Neural cell (in vitro differentiated cells): ENCODE results near the gene FUT8. TPM values are rescaled to one million over a fixed set of nuclear protein-coding genes. Genes with fewer than 3 reads are reported as not detected.

Experiments
- H2AFZ ChIP-seq: fragments of 200-600, 300-800 bp; sonication (generic), shearing (Covaris generic); 2 replicates; pipeline ENCODE4 v1.6.0; 2014; ENCODE audit warnings: low read depth, mild to moderate bottlenecking, antibody characterized with exemption, low read length, moderate library complexity
- H3F3A ChIP-seq: fragments of 200-600 bp; shearing (Covaris generic); 2 replicates; pipeline ENCODE4 v1.6.1; 2016; ENCODE audit warnings: mild to moderate bottlenecking, moderate library complexity, mixed read lengths, antibody characterized with exemption, low read length; ENCODE audit not compliant: insufficient read depth, poor library complexity, severe bottlenecking
- H3K27ac ChIP-seq: fragments of 200-600, 300-800 bp; sonication (generic), shearing (Covaris generic); 2 replicates; pipeline ENCODE4 v1.5.1; 2014; ENCODE audit warnings: mild to moderate bottlenecking, low read length, moderate library complexity
- H3K27me3 ChIP-seq: fragments of 300-800, 200-600 bp; sonication (generic), shearing (Covaris generic); 2 replicates; pipeline ENCODE4 v1.6.0; 2014; ENCODE audit warnings: mild to moderate bottlenecking, low read depth, low read length, moderate library complexity; ENCODE audit not compliant: insufficient read depth
- H3K36me3 ChIP-seq: fragments of 300-800, 200-600 bp; sonication (generic), shearing (Covaris generic); 2 replicates; pipeline ENCODE4 v1.5.1; 2014; ENCODE audit warnings: mild to moderate bottlenecking, antibody characterized with exemption, low read length, moderate library complexity; ENCODE audit not compliant: insufficient read depth
- H3K4me2 ChIP-seq: fragments of 300-800, 200-600 bp; sonication (generic), shearing (Covaris generic); 2 replicates; pipeline ENCODE4 v1.6.0; 2014; ENCODE audit warnings: mild to moderate bottlenecking, low read length
- H3K4me3 ChIP-seq: fragments of 300-800, 200-600 bp; sonication (generic), shearing (Covaris generic); 2 replicates; pipeline ENCODE4 v1.5.1; 2014; ENCODE audit warnings: mild to moderate bottlenecking, low read length, moderate library complexity
- H3K79me2 ChIP-seq: fragments of 200-600 bp; shearing (Covaris generic); replicated peaks from 2 replicates; pipeline ENCODE4 v1.6.0; 2014; ENCODE audit warnings: mild to moderate bottlenecking, low read length, moderate library complexity; ENCODE audit not compliant: insufficient read depth
- H3K9ac ChIP-seq: fragments of 300-800, 200-600 bp; sonication (generic), shearing (Covaris generic); 2 replicates; pipeline ENCODE4 v1.6.1; 2016; ENCODE audit warnings: mild to moderate bottlenecking, low read length, mixed read lengths
- H3K9me2 ChIP-seq: fragments of 200-600 bp; shearing (Covaris generic); 2 replicates; pipeline ENCODE4 v1.6.1; 2016; ENCODE audit warnings: mild to moderate bottlenecking, low read length, mixed read lengths; ENCODE audit not compliant: insufficient read depth
- H3K9me3 ChIP-seq: fragments of 200-600, 300-800 bp; sonication (generic), shearing (Covaris generic); 2 replicates; pipeline ENCODE4 v1.6.1; 2016; ENCODE audit warnings: mild to moderate bottlenecking, mixed run types, low read length, moderate library complexity, mixed read lengths
- H4K20me1 ChIP-seq: fragments of 200-600 bp; shearing (Covaris generic); 2 replicates; pipeline ENCODE4 v1.6.1; 2016; ENCODE audit warnings: mild to moderate bottlenecking, mixed run types; ENCODE audit not compliant: insufficient read depth
- CTCF ChIP-seq: fragments of 450-650 bp; IDR thresholded peaks from 2 replicates; pipeline ENCODE4 v1.5.1; 2014; ENCODE audit warnings: antibody characterized with exemption, mild to moderate bottlenecking, moderate library complexity; ENCODE audit not compliant: poor library complexity, severe bottlenecking
- EP300 ChIP-seq: fragments of 450-650 bp; conservative IDR thresholded peaks from 2 replicates; pipeline ENCODE4 v1.6.1; 2014; ENCODE audit warnings: antibody characterized with exemption, mild to moderate bottlenecking, moderate library complexity; ENCODE audit not compliant: poor library complexity, severe bottlenecking
- EZH2 ChIP-seq: fragments of 200-600, 300-800 bp; shearing (Covaris generic), sonication (generic); IDR thresholded peaks from 2 replicates; pipeline ENCODE4 v1.6.1; 2014; ENCODE audit warnings: antibody characterized with exemption, low read length, borderline replicate concordance, mild to moderate bottlenecking; ENCODE audit not compliant: insufficient read depth, poor library complexity, severe bottlenecking
- MXI1 ChIP-seq: fragments of 450-650 bp; conservative IDR thresholded peaks from 2 replicates; pipeline ENCODE4 v1.6.1; 2014; ENCODE audit warnings: antibody characterized with exemption, mild to moderate bottlenecking; ENCODE audit not compliant: poor library complexity, severe bottlenecking
- POLR2AphosphoS5 ChIP-seq: IDR thresholded peaks from 2 replicates; pipeline ENCODE4 v1.6.1; 2012
- RAD21 ChIP-seq: fragments of 450-650 bp; conservative IDR thresholded peaks from 2 replicates; pipeline ENCODE4 v1.6.1; 2014; ENCODE audit warnings: antibody characterized with exemption, mild to moderate bottlenecking, moderate library complexity
- REST ChIP-seq: IDR thresholded peaks from 2 replicates; pipeline ENCODE4 v1.6.1; 2012; ENCODE audit warnings: borderline replicate concordance
- SMC3 ChIP-seq: fragments of 450-650 bp; conservative IDR thresholded peaks from 2 replicates; pipeline ENCODE4 v1.6.1; 2014; ENCODE audit warnings: antibody characterized with exemption, mild to moderate bottlenecking, moderate library complexity; ENCODE audit not compliant: poor library complexity
- TAF1 ChIP-seq: IDR thresholded peaks from 2 replicates; pipeline ENCODE4 v1.6.1; 2012; ENCODE audit warnings: low read depth
- polyA plus RNA-seq: library from polyadenylated mRNA; depleted of rRNA; stranded (reverse); fragments of >200 nt; gene quantifications from 2 replicates; pipeline ENCODE4 v1.2.3, GENCODE V29; 2014

Gene FUT8
- polyA plus RNA-seq, 1 donor from 2014 or later, result 72.8 TPM

- peaks cover 17% of the 10 kb centered on the region for H3K79me2 ChIP-seq
- no peaks in the 10 kb centered on the region for H3K27me3 ChIP-seq
- H3K9me3 ChIP-seq, result no peaks in the 10 kb centered on the region
- no peak overlapping the region for H3K9ac ChIP-seq
- no peak overlapping the region for H2AFZ ChIP-seq
- no peak overlapping the region for H3K4me3 ChIP-seq
- no peak overlapping the region for H3K27ac ChIP-seq
- no peak overlapping the region for H3K4me2 ChIP-seq
- no peaks in the 10 kb centered on the region for H3F3A ChIP-seq
- no peaks in the 10 kb centered on the region for H3K9me2 ChIP-seq
- no peaks in the 10 kb centered on the region for H3K36me3 ChIP-seq
- TF ChIP-seq RAD21, result no peak
- TF ChIP-seq EP300, result no peak
- H4K20me1 ChIP-seq, result no peaks in the 10 kb centered on the region
Observed at GRCh38 chr14:65479386-65479785, 66.9 kb downstream of the FUT8 start.

GRCh38 chr14:65482757-65483438 lies 70.4 kb downstream of the FUT8 start:
- H3K27ac ChIP-seq, result no peak overlapping the region

More at GRCh38 chr14:65482757-65483438, 70.4 kb downstream of the FUT8 start:
- H3K79me2 ChIP-seq, result peaks cover 25% of the 10 kb centered on the region
- H3K4me2 ChIP-seq, result no peak overlapping the region
- H2AFZ ChIP-seq, result no peak overlapping the region
- H4K20me1 ChIP-seq, result no peaks in the 10 kb centered on the region
- no peaks in the 10 kb centered on the region for H3K27me3 ChIP-seq
- no peaks in the 10 kb centered on the region for H3K9me2 ChIP-seq
- no peaks in the 10 kb centered on the region for H3K36me3 ChIP-seq
- no peaks in the 10 kb centered on the region for H3F3A ChIP-seq
- no peaks in the 10 kb centered on the region for H3K9me3 ChIP-seq
- no peak overlapping the region for H3K4me3 ChIP-seq
- no peak for TF ChIP-seq REST
- no peak for TF ChIP-seq SMC3
- TF ChIP-seq CTCF, result no peak
- TF ChIP-seq POLR2AphosphoS5, result no peak
- TF ChIP-seq EP300, result no peak
- no peak for TF ChIP-seq RAD21
- no peak for TF ChIP-seq MXI1
- no peak for TF ChIP-seq TAF1
- no peak for TF ChIP-seq EZH2
- no peak overlapping the region for H3K9ac ChIP-seq
